Spleen (tissue), 7 donors: ENCODE data around the gene TOP3B.

Experiments used
- CTCF ChIP-seq, 11 experiments: fragments of 200-600 bp in 7 of 11; fragments of 450-650 bp in 4 of 11; sonication (generic) in 4 of 11; IDR thresholded peaks in 8 of 11; conservative IDR thresholded peaks in 3 of 11; 1 replicate in 7 of 11; 2 replicates in 4 of 11; pipeline versions ENCODE4 v1.4.0 to v1.8.0; 2016 to 2021; ENCODE audit warnings: antibody characterized with exemption in 11 of 11, inconsistent platforms in 4 of 11, mild to moderate bottlenecking in 1 of 11
- POLR2A ChIP-seq, 3 donors: fragments of 450-650 bp; IDR thresholded peaks; one replicate each; pipeline ENCODE4 v1.5.1; 2017; ENCODE audit warnings: antibody characterized with exemption in 3 of 3, mild to moderate bottlenecking in 1 of 3
- donor health status: DM: no; HTN: no; CAD: no; lungs with moderate emphysema.
- donor health status: DM: no; HTN: no; CAD: no.
- donor health status: DM: no; HTN: no; CAD: no.

GRCh38 chr22:21985214-21985613 is 2.6 kb upstream of the TOP3B start:
- no peak for TF ChIP-seq CTCF (IDR thresholded peaks at IDR 0.05 in 8 of 11, conservative IDR thresholded peaks at IDR 0.05 in 3 of 11)
- TF ChIP-seq POLR2A (IDR thresholded peaks at IDR 0.05) = no peak
